Measurements from ENCODE around the gene RNF5.
"Not testable (repeated sequence)": the region's sequence is repeated elsewhere in the genome, so short reads cannot be mapped to it uniquely, and the experiment has no call there.

Gene RNF5

GRCh38 chr6:32210191-32210601, 32.0 kb downstream of the RNF5 start:
- DNase-seq (ENCODE audit: low spot score): no peak

- DNase-seq (ENCODE audit: low spot score): not testable (repeated sequence)
Observed at GRCh38 chr6:32211432-32211831, 33.2 kb downstream of the RNF5 start.

DNA sequence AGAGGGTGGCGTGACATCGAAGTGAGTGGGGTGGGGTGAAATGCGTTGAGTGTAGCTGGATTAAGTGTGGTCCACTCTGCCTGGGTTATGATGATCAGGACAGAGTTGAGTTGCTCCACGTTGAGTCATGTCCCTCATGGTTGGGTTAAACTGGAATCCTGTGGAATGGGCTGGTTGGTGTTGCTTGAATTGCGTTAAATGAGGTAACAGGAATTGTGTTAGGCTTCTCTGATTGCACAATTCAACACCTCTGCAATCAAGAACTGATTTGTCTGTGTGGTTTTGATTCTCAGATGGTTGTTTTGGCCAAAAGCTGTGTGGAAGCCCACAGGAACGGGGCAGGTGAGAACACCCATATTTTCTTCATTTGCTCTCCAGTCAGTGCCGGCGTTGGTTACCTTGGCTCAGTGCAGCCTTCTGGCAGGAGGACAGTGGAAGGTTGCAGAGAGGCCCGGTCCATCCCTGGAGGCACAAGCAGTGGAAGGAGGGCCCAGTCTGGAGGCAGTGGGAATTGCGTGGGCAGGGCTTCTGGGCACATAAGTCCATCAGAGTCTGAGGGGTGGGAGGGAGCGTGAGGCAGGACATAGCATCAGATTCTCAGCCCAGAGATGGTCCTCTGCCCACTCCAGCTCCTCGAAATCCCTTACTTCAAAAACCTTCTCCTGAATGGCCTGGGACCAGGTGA, 34.0 kb downstream of the RNF5 start:
- DNase-seq (ENCODE audit: low spot score): no peak

DNA sequence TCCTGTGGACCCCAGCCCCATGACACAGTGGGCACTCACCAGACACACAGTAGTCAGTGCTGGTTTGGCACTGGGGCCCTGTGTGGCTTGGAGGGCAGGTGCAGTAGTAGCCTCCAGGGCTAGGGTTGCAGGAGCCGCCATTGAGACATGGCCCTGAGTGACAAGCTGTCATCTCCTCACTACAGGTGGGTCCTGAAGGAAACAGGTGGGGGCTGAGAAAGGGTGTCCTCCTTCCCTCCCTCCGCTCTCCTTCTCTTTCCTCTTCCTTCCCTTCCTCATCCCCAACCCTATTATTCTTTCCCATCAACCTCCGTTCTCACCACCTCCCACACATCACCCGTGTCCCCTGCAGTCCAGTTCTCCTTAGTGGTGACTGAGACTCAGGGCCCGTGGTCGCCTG, 35.4 kb downstream of the RNF5 start:
- DNase-seq (ENCODE audit: low spot score): no peak

DNA sequence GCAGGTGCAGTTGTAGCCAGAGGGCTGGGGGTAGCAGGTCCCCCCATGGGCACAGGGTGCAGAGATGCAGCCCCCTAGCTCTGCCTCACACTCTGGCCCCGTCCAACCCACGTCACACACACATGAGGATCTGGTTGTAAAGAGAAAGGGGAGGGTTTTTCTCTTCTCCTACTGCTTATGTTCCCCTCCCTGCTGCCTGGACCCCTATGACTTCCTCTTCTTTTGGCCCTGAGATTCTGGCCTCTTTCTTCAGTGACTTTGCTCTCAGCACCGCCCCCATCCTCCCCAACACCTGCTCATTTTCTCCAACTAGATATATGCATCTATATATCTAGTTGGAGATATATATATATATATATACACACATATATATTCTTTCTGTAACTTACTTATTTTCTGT, 35.9 kb downstream of the RNF5 start:
- no peak for DNase-seq (ENCODE audit: low spot score)

GRCh38 chr6:32215617-32216016, 37.4 kb downstream of the RNF5 start:
- DNase-seq (ENCODE audit: low spot score): no peak

- DNase-seq (ENCODE audit: low spot score): no peak
Observed at GRCh38 chr6:32216285-32216684, 38.1 kb downstream of the RNF5 start.

- no peak for DNase-seq (ENCODE audit: low spot score)
Observed at GRCh38 chr6:32216998-32217397, 38.8 kb downstream of the RNF5 start.

DNA sequence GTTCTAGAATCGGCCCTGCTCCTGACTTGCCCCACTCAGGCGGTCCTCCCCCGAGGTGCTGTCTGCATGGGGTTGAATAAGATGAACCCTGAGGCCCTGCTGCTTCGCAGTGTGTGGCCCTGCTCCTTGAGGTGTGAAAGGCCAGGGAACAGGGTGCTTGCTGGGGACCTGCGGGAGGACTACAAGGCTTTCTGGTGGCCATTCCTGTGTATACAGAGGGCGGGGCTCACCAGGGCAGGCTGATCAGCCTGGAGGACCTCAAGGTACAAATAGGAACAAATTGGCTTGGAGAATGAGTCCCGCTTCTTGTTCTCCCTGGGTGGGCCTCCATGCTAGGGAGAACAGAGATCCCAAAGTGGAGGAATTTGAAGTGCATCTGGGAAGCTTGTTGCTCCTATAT, 40.0 kb downstream of the RNF5 start:
- DNase-seq (ENCODE audit: low spot score): no peak

DNA sequence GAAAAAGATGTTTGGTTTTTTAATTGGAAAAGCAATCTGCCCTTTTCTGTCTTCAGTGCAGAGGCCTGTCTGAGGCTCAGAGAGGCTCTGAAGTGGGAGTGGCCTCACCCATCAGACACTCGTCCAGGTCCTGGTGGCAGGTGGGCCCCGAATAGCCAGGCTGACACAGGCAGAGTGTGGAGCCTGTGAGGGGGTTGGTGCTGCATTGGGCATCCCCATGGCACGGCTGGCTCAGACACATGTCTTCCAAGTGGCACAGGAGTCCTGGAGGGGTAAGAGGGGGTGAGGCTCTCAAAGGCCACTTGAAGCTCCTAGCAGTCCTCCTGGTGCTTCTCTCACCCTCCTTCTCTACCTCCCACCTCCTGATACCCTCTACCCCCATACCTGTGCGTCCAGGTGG, 41.8 kb downstream of the RNF5 start:
- no peak for DNase-seq (ENCODE audit: low spot score)

GRCh38 chr6:32222333-32223230, 44.4 kb downstream of the RNF5 start:
- DNase-seq (ENCODE audit: low spot score): no peak

- no peak for DNase-seq (ENCODE audit: low spot score)
Observed at GRCh38 chr6:32223258-32224235, 45.3 kb downstream of the RNF5 start, which contains the start of gene NOTCH4. Gene NOTCH4, minus strand, starts transcription at chr6:32224067. Its CDS starts 139 bp downstream, at chr6:32223928.

DNA sequence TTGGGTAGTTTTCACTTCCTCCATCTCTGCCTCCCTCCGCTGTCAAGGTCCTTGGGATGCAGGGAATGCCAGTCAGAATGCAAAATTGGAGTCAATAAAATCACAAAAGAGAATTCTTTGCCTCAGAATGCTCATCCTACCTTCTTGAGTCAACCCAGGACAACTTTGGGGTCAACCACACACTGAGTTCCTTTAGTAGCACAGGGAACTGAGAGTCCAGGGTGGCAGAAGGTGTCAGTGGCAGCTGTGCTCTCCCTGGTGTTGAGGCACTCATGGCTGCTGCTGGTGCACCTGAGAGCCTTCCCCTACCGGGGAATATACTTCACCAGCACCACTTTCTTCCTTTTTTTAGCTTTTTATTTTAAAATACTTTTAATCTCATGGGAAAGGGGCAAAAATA, 46.5 kb downstream of the RNF5 start:
- DNase-seq (ENCODE audit: low spot score): no peak

DNA sequence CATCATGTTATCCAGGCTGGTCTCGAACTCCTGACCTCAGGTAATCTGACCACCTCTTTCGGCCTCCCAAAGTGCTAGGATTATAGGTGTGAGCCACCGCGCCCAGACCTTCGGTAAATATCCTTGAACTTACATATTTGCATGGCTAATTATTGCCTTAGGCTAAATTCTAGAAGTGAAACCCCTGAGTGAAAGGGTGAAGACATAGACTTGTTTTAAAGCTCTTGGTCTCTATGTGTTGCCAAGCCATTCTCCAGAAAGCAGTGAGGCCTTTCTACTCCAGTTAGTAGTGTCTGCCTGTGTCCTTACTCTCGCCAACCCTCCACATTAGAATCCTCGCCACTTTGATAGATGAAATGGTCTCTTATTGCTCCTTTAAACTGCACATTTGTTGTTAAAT, 48.2 kb downstream of the RNF5 start:
- no peak for DNase-seq (ENCODE audit: low spot score)
